ENCODE data around the gene SCGB1D1. TPM values are rescaled to one million over a fixed set of nuclear protein-coding genes. Genes with fewer than 3 reads are reported as not detected.
"Not testable (repeated sequence)": the region's sequence is repeated elsewhere in the genome, so short reads cannot be mapped to it uniquely, and the experiment has no call there.

The SCGB1D1 gene
- polyA plus RNA-seq, 3 donors = not detected

- H3K27ac ChIP-seq (ENCODE audit: low read depth, low read length) = no peak overlapping the region
- 88 to 92% (median 91%) methylated on average over 7 of the region's 7 CpGs for WGBS, 3 donors
These were observed 15.4 kb downstream of the SCGB1D1 start for GRCh38 chr11:62205441-62205840.

- not testable (repeated sequence) for H3K27ac ChIP-seq (ENCODE audit: low read depth, low read length)
- WGBS, 3 donors = 90 to 93% (median 93%) methylated on average over 12 of the region's 12 CpGs
These were observed 16.5 kb downstream of the SCGB1D1 start for GRCh38 chr11:62206276-62207066.

GRCh38 chr11:62208785-62209144 is 18.7 kb downstream of the SCGB1D1 start:
- H3K27ac ChIP-seq (ENCODE audit: low read depth, low read length) = no peak overlapping the region
- 65 to 75% (median 71%) methylated on average over 4 of the region's 4 CpGs for WGBS, 3 donors

- no peak overlapping the region for H3K27ac ChIP-seq (ENCODE audit: low read depth, low read length)
- WGBS, 3 donors = 45 to 58% (median 49%) methylated on average over 5 of the region's 5 CpGs
These were observed 27.3 kb downstream of the SCGB1D1 start for GRCh38 chr11:62217191-62217748.

- no peak overlapping the region for H3K27ac ChIP-seq (ENCODE audit: low read depth, low read length)
- WGBS, 3 donors = 90 to 95% (median 93%) methylated on average over 3 of the region's 3 CpGs
These were observed 31.5 kb downstream of the SCGB1D1 start for GRCh38 chr11:62221498-62221897.

GRCh38 chr11:62223095-62223494 is 33.1 kb downstream of the SCGB1D1 start:
- no peak overlapping the region for H3K27ac ChIP-seq (ENCODE audit: low read depth, low read length)

- H3K27ac ChIP-seq (ENCODE audit: low read depth, low read length) = no peak overlapping the region
These were observed 43.7 kb downstream of the SCGB1D1 start for GRCh38 chr11:62233730-62234129.

GRCh38 chr11:62236187-62236586 is 46.2 kb downstream of the SCGB1D1 start:
- 55 to 84% (median 73%) methylated on average over 2 of the region's 2 CpGs for WGBS, 3 donors
- H3K27ac ChIP-seq (ENCODE audit: low read depth, low read length) = no peak overlapping the region

GRCh38 chr11:62237499-62237898 is 47.5 kb downstream of the SCGB1D1 start:
- WGBS, 3 donors = 66 to 69% (median 69%) methylated on average over 4 of the region's 4 CpGs
- no peak overlapping the region for H3K27ac ChIP-seq (ENCODE audit: low read depth, low read length)

- 72 to 85% (median 82%) methylated on average over 4 of the region's 4 CpGs for WGBS, 3 donors
- H3K27ac ChIP-seq (ENCODE audit: low read depth, low read length) = no peak overlapping the region
These were observed 48.1 kb downstream of the SCGB1D1 start for GRCh38 chr11:62238151-62238550.

GRCh38 chr11:62241095-62241494 is 51.1 kb downstream of the SCGB1D1 start:
- WGBS, 3 donors = 80 to 96% (median 81%) methylated on average over 3 of the region's 3 CpGs
- H3K27ac ChIP-seq (ENCODE audit: low read depth, low read length) = no peak overlapping the region

GRCh38 chr11:62242021-62242420 is 52.0 kb downstream of the SCGB1D1 start, which contains the start of gene SCGB1D2:
Gene SCGB1D2 (plus strand): TSS chr11:62242239. CDS start chr11:62242308, 69 bp downstream.
- H3K27ac ChIP-seq (ENCODE audit: low read depth, low read length) = no peak within 1 kb of the TSS
- WGBS, 3 donors = 16 to 30% (median 18%) methylated on average over 3 of the region's 3 CpGs

Other genes with a start within 250 kb of the SCGB1D1 start
- 10 to 100 TPM in 1 of 3 donors, 1 to 10 TPM in 2; 3.0 to 14.8 (median 5.2) TPM for gene BEST1, start 239.9 kb upstream of the SCGB1D1 start, polyA plus RNA-seq
- gene FTH1, start 222.6 kb upstream of the SCGB1D1 start, polyA plus RNA-seq = over 10,000 TPM in 1 of 3 donors, 1,000 to 10,000 TPM in 2; 2,935 to 16,025 (median 7,473) TPM
- gene INCENP, start 66.2 kb upstream of the SCGB1D1 start, polyA plus RNA-seq = 1 to 10 TPM; 3.6 to 4.3 (median 4.0) TPM
- 1 to 10 TPM in 2 of 3 donors, not detected in 1; 2.6 to 9.8 TPM for gene SCGB2A1, start 18.5 kb downstream of the SCGB1D1 start, polyA plus RNA-seq
- gene SCGB1D2, start 52.0 kb downstream of the SCGB1D1 start, polyA plus RNA-seq = 1 to 10 TPM in 1 of 3 donors, not detected in 2; 1.4 TPM
- under 1 TPM in 1 of 3 donors, not detected in 2; 0.22 TPM for gene SCGB2A2, start 79.9 kb downstream of the SCGB1D1 start, polyA plus RNA-seq
- not detected for gene SCGB1D4, start 108.9 kb downstream of the SCGB1D1 start, polyA plus RNA-seq
- 10 to 100 TPM in 1 of 3 donors, 1 to 10 TPM in 2; 6.9 to 14.4 (median 9.0) TPM for gene ASRGL1, start 147.2 kb downstream of the SCGB1D1 start, polyA plus RNA-seq
- gene SCGB1A1, start 228.8 kb downstream of the SCGB1D1 start, polyA plus RNA-seq = under 1 TPM in 2 of 3 donors, not detected in 1; 0.54 to 0.82 TPM